Mucosa of rectum (tissue), 2 donors: ENCODE measurements around the gene MCRS1.

Experiments
- H3K27ac ChIP-seq, 2 donors: one replicate each; pipeline ENCODE4 v1.7.0; 2013; ENCODE audit warnings: inconsistent platforms in 2 of 2, low read depth in 2 of 2, low read length in 2 of 2
- H3K27me3 ChIP-seq, 2 donors: one replicate each; pipeline ENCODE4 v1.7.0; 2013; ENCODE audit warnings: low read length in 2 of 2; ENCODE audit not compliant: control insufficient read depth in 2 of 2, insufficient read depth in 2 of 2
- H3K36me3 ChIP-seq, 2 donors: one replicate each; pipeline ENCODE4 v1.7.0; 2013; ENCODE audit warnings: low read length in 2 of 2; ENCODE audit not compliant: control insufficient read depth in 2 of 2, insufficient read depth in 2 of 2
- H3K4me1 ChIP-seq, 2 donors: one replicate each; pipeline ENCODE4 v1.7.0; 2013; ENCODE audit warnings: low read length in 2 of 2, mild to moderate bottlenecking in 1 of 2; ENCODE audit not compliant: control insufficient read depth in 2 of 2, insufficient read depth in 2 of 2
- H3K4me3 ChIP-seq, 2 donors: one replicate each; pipeline ENCODE4 v1.7.0; 2013; ENCODE audit warnings: low read length in 2 of 2
- H3K9ac ChIP-seq, 2 donors: one replicate each; pipeline ENCODE4 v1.7.0; 2013; ENCODE audit warnings: low read length in 2 of 2, low read depth in 1 of 2, mild to moderate bottlenecking in 1 of 2
- H3K9me3 ChIP-seq, 2 donors: one replicate each; pipeline ENCODE4 v1.7.0; 2013; ENCODE audit warnings: low read length in 2 of 2; ENCODE audit not compliant: control insufficient read depth in 2 of 2
- donor health status: healthy.
- donor health status: Normal muscosa, but diverticular disease.

MCRS1 gene

GRCh38 chr12:49541140-49541861 is 26.6 kb downstream of the MCRS1 start:
- Histone ChIP-seq H3K9ac (no peak overlapping the region), H3K27me3 (peaks cover 30 to 36% of the 10 kb centered on the region in 2 donors), H3K4me1 (peaks cover 5 to 10% of the 10 kb centered on the region in 2 donors), H3K4me3 (no peak overlapping the region), H3K27ac (no peak overlapping the region), H3K36me3 (no peaks in the 10 kb centered on the region), H3K9me3 (no peaks in the 10 kb centered on the region)

- Histone ChIP-seq H3K4me3 (no peak overlapping the region), H3K9ac (no peak overlapping the region), H3K27ac (no peak overlapping the region), H3K27me3 (peaks cover 31 to 36% of the 10 kb centered on the region in 2 donors), H3K9me3 (no peaks in the 10 kb centered on the region), H3K4me1 (peaks cover 5 to 10% of the 10 kb centered on the region in 2 donors), H3K36me3 (no peaks in the 10 kb centered on the region)
Observed at GRCh38 chr12:49540229-49541139, 27.5 kb downstream of the MCRS1 start.

- Histone ChIP-seq H3K9ac (no peak overlapping the region), H3K27me3 (peaks cover 29 to 34% of the 10 kb centered on the region in 2 donors), H3K27ac (no peak overlapping the region), H3K4me1 (peaks cover 5 to 10% of the 10 kb centered on the region in 2 donors), H3K9me3 (no peaks in the 10 kb centered on the region), H3K4me3 (no peak overlapping the region), H3K36me3 (no peaks in the 10 kb centered on the region)
Observed at GRCh38 chr12:49539406-49540228, 28.3 kb downstream of the MCRS1 start.

GRCh38 chr12:49538510-49539403 is 29.2 kb downstream of the MCRS1 start, which contains the start of gene KCNH3:
KCNH3 (plus strand) TSS chr12:49539030; CDS start chr12:49539417, 387 bp downstream.
- peaks cover 5 to 10% of the 10 kb centered on the region in 2 donors for H3K4me1 ChIP-seq
- H3K27me3 ChIP-seq, result peaks cover 26 to 34% of the 10 kb centered on the region in 2 donors
- H3K4me3 ChIP-seq, result peak within 1 kb of the TSS; percentile 34 to 49
- H3K9me3 ChIP-seq, result no peaks in the 10 kb centered on the region
- no peaks in the 10 kb centered on the region for H3K36me3 ChIP-seq
- no peak within 1 kb of the TSS for H3K27ac ChIP-seq
- no peak within 1 kb of the TSS for H3K9ac ChIP-seq

- no peak overlapping the region for H3K27ac ChIP-seq
- H3K9ac ChIP-seq, result no peak overlapping the region
- no peaks in the 10 kb centered on the region for H3K9me3 ChIP-seq
- peaks cover 5 to 10% of the 10 kb centered on the region in 2 donors for H3K4me1 ChIP-seq
- peaks cover 26 to 34% of the 10 kb centered on the region in 2 donors for H3K27me3 ChIP-seq
- no peaks in the 10 kb centered on the region for H3K36me3 ChIP-seq
- H3K4me3 ChIP-seq, result peak overlapping the region; percentile 34 to 49
Observed at GRCh38 chr12:49537752-49538509, 30.0 kb downstream of the MCRS1 start.

- H3K4me3 ChIP-seq, result peak overlapping the region; percentile 34 to 49
- H3K4me1 ChIP-seq, result peaks cover 5 to 10% of the 10 kb centered on the region in 2 donors
- no peaks in the 10 kb centered on the region for H3K36me3 ChIP-seq
- peaks cover 26 to 34% of the 10 kb centered on the region in 2 donors for H3K27me3 ChIP-seq
- no peaks in the 10 kb centered on the region for H3K9me3 ChIP-seq
- H3K9ac ChIP-seq, result no peak overlapping the region
- H3K27ac ChIP-seq, result no peak overlapping the region
Observed at GRCh38 chr12:49537231-49537751, 30.7 kb downstream of the MCRS1 start.

GRCh38 chr12:49536526-49537071 is 31.3 kb downstream of the MCRS1 start:
- Histone ChIP-seq H3K27me3 (peaks cover 26 to 34% of the 10 kb centered on the region in 2 donors), H3K36me3 (no peaks in the 10 kb centered on the region), H3K27ac (no peak overlapping the region), H3K9ac (no peak overlapping the region), H3K9me3 (no peaks in the 10 kb centered on the region), H3K4me1 (peaks cover 5 to 10% of the 10 kb centered on the region in 2 donors), H3K4me3 (no peak overlapping the region)

- H3K27me3 ChIP-seq, result peaks cover 26 to 33% of the 10 kb centered on the region in 2 donors
Observed at GRCh38 chr12:49535921-49536525, 31.9 kb downstream of the MCRS1 start.

More at GRCh38 chr12:49535921-49536525, 31.9 kb downstream of the MCRS1 start:
- no peaks in the 10 kb centered on the region for H3K9me3 ChIP-seq
- H3K9ac ChIP-seq, result no peak overlapping the region
- H3K4me1 ChIP-seq, result peaks cover 5 to 10% of the 10 kb centered on the region in 2 donors
- no peak overlapping the region for H3K4me3 ChIP-seq
- no peak overlapping the region for H3K27ac ChIP-seq
- no peaks in the 10 kb centered on the region for H3K36me3 ChIP-seq
